H1 (cell line): Measurements from ENCODE around the gene GNG7.

Source experiments
- BACH1 ChIP-seq: IDR thresholded peaks from 2 replicates; pipeline ENCODE4 v1.6.1; 2012; ENCODE audit warnings: low read length, improper control_type of control experiment
- EZH2 ChIP-seq: fragments of 200-600 bp; sonication (generic); IDR thresholded peaks from 2 replicates; pipeline ENCODE4 v1.7.1; 2012; ENCODE audit warnings: low read depth, mild to moderate bottlenecking, moderate library complexity, low read length, inconsistent platforms; ENCODE audit not compliant: severe bottlenecking
- POLR2A ChIP-seq, 2 experiments: IDR thresholded peaks; 1 replicate in 1 of 2; 2 replicates in 1 of 2; pipeline ENCODE4 v1.6.1; 2011; ENCODE audit warnings: low read depth in 2 of 2, low read length in 2 of 2, mild to moderate bottlenecking in 2 of 2; ENCODE audit errors: control extremely low read depth in 1 of 2
- POLR2AphosphoS5 ChIP-seq: IDR thresholded peaks from 2 replicates; pipeline ENCODE4 v1.6.1; 2011; ENCODE audit warnings: low read depth, low read length
- RFX5 ChIP-seq: IDR thresholded peaks from 2 replicates; pipeline ENCODE4 v1.6.1; 2011; ENCODE audit warnings: low read depth, low read length, improper control_type of control experiment, borderline replicate concordance
- SIN3A ChIP-seq, 2 experiments: IDR thresholded peaks in 1 of 2; conservative IDR thresholded peaks in 1 of 2; 2 replicates each; pipeline ENCODE4 v1.6.1; 2011 to 2012; ENCODE audit warnings: low read length in 2 of 2, improper control_type of control experiment in 1 of 2, low read depth in 1 of 2, mild to moderate bottlenecking in 1 of 2
- SP1 ChIP-seq: IDR thresholded peaks from 2 replicates; pipeline ENCODE4 v1.6.1; 2011; ENCODE audit warnings: low read depth, low read length
- TAF1 ChIP-seq: IDR thresholded peaks from 2 replicates; pipeline ENCODE4 v1.6.1; 2011; ENCODE audit warnings: mild to moderate bottlenecking, low read depth, low read length
- TF ChIP-seq, protein P1 (sequence below): IDR thresholded peaks from 2 replicates; pipeline ENCODE4 v1.6.1; 2012; ENCODE audit warnings: inconsistent platforms
- TF ChIP-seq, protein P2 (sequence below): IDR thresholded peaks from 2 replicates; pipeline ENCODE4 v1.6.1; 2012; ENCODE audit warnings: inconsistent platforms
- TF ChIP-seq, protein P3 (sequence below): IDR thresholded peaks from 2 replicates; pipeline ENCODE4 v1.6.1; 2011; ENCODE audit warnings: low read depth, mild to moderate bottlenecking, low read length; ENCODE audit not compliant: insufficient read depth

DNA sequence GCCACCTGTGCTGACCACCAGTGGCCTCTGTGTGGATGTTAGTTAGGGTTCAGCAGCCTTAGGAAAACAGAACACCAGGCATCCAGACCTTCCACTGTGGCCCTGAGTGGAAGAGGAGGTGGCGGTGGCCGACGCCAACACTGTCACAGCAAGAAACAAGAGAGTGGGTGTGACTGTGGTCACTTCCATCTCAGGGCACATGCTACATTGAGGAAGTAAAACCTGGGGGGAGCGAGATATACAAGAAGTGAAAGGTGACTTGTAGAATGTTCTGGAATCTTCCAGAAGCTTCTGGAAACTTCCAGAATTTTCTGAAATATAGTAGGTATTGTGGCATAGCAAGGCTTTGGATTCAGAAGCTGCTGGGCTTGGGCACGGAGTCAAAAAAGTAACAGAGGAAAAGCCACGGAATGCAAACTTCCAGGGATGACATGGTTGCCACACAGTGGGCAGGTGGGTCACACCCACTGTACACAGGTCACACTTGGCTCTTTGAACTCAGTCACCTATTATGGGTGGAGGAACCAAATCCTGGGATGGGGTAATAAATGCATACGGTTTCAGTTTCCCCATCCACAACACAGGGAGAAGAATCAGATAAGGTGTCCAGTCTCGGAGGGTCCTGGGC is 24.3 kb downstream of the GNG7 start:
- TF ChIP-seq, protein P1, sequence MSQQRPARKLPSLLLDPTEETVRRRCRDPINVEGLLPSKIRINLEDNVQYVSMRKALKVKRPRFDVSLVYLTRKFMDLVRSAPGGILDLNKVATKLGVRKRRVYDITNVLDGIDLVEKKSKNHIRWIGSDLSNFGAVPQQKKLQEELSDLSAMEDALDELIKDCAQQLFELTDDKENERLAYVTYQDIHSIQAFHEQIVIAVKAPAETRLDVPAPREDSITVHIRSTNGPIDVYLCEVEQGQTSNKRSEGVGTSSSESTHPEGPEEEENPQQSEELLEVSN = no peak
- TF ChIP-seq EZH2 (no peak), SP1 (no peak), POLR2AphosphoS5 (no peak), RFX5 (no peak), SIN3A (conservative IDR thresholded peaks at IDR 0.05 in 1 of 2, IDR thresholded peaks at IDR 0.05 in 1 of 2; ENCODE audit: low read depth in 1 of 2, low read length in 2 of 2) (no peak), POLR2A (IDR thresholded peaks at IDR 0.05; ENCODE audit: control extremely low read depth in 1 of 2, low read depth in 2 of 2, low read length in 2 of 2) (no peak), BACH1 (no peak), TAF1 (no peak)
- TF ChIP-seq, protein P2, sequence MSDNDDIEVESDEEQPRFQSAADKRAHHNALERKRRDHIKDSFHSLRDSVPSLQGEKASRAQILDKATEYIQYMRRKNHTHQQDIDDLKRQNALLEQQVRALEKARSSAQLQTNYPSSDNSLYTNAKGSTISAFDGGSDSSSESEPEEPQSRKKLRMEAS = no peak
- TF ChIP-seq, protein P3, sequence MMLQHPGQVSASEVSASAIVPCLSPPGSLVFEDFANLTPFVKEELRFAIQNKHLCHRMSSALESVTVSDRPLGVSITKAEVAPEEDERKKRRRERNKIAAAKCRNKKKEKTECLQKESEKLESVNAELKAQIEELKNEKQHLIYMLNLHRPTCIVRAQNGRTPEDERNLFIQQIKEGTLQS = no peak
